HG03103 (cell line): ENCODE results near the gene AHDC1.

Experiments
- ATAC-seq: cut with Tn5 transposase; IDR thresholded peaks from one replicate; pipeline ENCODE4 v1.9.1; 2021; ENCODE audit warnings: low read depth; ENCODE audit not compliant: unreplicated experiment

Gene AHDC1

DNA sequence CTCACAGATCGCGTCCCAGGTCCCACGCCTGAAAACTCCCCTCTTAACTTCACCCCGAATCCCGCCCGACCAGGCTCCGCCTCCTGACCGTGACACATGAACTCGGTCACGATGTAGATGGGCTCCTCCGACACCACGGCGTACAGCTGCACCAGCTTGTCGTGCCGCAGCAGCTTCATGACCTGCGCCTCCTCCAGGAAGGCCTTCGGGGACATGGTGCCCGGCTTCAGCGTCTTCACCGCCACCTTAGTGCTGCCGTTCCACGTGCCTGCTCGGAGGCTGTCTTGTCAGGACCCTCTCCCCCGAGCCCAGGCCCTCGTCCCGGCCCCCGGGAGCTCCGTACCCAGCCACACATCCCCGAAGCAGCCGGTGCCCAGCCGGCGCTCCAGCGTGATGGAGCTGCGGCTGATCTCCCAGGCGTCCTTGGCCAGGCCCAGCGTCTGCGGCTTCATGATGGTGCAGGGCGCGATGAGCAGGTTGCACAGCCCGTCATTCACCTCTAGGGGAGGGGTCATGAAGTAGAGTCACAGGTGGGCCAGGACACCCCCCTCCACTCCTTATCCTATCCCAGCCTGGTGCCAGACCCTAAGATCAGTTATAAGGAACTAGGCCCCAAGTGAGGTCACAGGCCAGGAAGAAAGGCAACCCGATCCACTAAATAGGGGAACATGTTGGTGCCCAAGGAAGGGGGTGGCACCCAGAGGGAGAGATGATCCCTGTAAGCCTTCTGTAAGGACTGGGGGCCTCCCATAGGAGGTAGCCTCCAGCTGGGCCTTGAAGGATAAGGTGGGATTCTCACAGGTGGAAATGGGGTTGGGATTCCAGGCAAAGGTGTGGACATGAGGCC lies 11.6 kb upstream of the AHDC1 start:
- ATAC-seq = no peak

DNA sequence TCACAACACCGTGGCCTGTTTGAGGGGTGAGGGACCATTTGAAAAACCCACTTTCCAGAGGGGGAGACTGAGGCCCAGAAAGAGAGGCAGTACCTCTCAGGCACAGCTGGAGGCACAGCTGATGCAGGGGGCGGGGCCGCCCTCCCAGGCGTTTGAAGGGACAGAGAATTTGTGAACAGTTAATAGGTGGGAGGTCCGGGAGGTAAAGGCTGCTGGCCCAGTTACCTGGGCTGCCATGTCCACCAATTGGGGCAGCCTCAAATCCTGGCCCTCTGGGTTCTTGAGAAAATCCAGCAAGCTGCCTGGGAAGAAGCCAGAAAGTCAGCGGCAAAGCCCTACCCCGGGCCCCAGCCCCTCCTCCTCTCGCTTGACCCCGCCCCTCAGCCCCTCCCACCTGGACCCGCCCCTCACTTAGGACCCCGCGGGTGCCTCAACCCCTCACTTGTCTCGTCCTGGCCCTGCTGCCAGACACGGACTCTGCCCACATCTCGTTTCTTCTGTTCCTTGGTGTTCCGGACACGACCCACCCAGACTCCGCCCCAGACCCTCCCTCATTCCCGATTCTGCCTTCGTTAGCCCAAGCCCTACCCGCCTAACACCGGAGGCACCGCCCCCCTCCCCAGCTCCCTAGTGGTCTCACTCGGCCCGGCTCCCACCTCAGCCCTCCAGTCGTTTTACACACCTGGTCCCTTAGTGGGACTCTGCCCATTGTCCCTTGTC lies 10.8 kb upstream of the AHDC1 start:
- ATAC-seq = no peak

GRCh38 chr1:27614043-27614624 lies 10.2 kb upstream of the AHDC1 start:
- ATAC-seq = no peak

GRCh38 chr1:27612718-27613117 lies 8.8 kb upstream of the AHDC1 start:
- no peak for ATAC-seq

DNA sequence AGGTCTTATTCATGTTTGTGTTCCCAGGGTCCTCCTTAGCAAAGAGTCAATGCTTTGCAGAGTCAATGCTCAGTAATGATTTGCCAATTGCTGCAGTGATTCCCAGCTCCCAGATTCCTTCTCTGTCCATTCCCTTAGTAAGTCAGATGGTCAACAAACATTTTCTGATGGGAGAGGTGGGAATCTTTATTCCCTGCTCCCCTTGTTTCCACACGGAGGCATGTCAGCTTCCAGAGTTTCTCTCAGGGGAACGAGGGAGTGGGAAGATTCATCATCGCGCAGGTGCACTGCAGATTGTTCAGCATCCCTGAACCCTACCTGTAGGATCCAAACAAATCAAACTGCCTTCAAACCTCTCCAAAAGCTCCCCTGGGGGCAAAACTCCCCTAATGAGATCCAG lies 7.5 kb upstream of the AHDC1 start:
- no peak for ATAC-seq

GRCh38 chr1:27609618-27610240 lies 5.8 kb upstream of the AHDC1 start:
- no peak for ATAC-seq

GRCh38 chr1:27609210-27609555 lies 5.2 kb upstream of the AHDC1 start:
- ATAC-seq = no peak

GRCh38 chr1:27607239-27607804 lies 3.4 kb upstream of the AHDC1 start:
- ATAC-seq = no peak

- no peak for ATAC-seq
These were observed 2.8 kb upstream of the AHDC1 start for GRCh38 chr1:27606708-27607238.

GRCh38 chr1:27605796-27606707 lies 2.1 kb upstream of the AHDC1 start:
- no peak for ATAC-seq

DNA sequence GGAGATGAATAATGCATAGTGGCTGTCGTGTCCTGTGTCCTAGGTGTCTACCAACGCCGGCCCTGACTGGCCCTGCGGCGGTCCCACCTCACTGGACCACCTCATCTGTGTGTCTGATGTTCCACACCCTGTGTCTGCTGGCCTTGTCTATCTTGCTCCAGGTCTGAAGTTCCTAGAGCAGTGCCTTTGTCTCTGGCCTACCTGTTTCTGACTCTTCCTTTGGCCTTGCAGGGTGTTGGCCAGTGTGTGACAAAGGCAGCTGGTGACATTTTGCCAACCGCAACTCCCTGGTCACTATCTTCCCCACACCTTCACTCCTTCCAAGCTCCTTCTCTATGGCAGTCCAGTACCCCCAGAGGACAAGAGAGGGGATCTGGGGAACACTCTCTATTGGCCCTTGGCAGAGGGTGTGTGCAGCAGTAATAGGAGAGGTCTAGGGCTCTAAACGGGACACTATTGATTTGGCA lies 1.4 kb upstream of the AHDC1 start:
- ATAC-seq = no peak

DNA sequence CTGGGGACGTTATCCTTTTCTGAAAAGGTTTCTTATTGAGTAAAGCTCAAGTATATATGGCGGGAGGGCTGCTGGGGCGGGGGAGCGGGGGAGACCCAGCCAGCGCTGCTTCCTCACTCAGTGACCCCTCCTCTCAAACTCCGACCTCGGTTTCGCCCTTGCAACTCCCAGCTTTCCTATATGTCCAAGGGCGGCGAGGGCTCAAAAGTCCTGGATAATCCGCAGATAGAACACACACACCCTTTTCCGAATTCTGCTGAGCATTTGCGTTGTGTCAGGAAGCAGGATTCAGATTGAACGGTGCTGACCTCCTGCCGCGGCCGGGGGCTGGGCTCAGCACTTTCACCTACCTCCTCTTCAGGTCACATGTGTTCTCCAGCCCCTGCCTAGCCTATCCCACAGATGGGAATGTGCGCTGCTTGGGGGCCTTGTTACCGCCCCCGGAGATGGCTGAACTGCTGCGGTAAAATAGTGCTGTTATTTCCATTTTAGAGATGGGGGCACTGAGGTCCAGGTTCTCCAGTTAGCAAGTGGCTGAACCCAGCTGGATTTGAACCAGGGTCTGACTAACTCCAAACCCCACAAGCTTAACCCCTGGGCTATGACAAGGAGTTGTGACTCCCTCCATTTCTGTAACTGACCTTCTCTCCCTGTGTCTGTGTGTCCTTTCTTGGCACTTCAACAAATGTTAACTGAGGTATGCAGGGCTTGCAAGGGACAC lies 795 bp upstream of the AHDC1 start:
- ATAC-seq = no peak

- ATAC-seq = no peak
These were observed 649 bp downstream of the AHDC1 start for GRCh38 chr1:27603309-27603680.

DNA sequence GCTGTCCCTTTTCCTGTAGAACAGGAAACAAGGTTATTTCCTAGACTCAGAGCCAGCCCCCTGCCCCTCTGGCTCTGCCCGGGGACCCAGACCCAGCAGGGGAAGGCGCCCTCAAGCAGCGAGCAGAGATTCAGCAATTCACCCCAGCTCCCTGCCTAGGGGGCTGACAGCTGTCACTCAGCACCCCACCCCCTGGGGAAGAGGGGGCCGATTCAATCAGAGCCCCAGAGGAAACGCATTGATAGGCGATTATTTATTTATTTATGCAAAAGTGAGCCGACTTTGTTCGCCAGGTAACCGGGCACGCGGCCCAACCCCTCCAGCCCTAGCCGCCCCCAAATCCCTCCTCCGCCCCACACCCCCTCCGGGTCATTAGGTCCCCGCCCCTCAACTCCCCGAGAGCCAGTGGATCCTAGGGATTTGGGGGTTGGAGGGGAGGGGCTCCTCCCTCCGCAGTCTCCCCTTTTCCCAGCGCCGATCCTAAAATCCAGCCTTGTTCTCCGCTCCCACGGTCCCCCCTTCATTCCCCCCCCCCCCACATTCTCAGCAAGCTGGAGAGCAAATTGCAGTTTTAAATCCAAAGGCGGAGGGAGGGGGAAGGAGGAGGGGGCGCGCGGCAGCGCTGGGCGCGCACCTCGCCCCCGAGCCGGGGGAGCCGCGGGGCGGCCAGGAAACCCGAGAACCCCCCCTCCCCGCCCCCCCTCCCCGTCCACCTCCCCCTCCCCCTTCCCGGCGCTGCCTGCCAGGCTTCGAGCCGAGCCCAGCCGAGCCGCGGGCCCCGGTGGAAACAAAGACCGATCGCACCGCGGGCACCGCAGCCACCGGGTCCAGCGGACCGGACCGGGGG lies 1.3 kb downstream of the AHDC1 start:
- no peak for ATAC-seq

GRCh38 chr1:27601771-27602461 lies 2.0 kb downstream of the AHDC1 start:
- ATAC-seq = no peak

GRCh38 chr1:27601321-27601770 lies 2.6 kb downstream of the AHDC1 start:
- no peak for ATAC-seq

DNA sequence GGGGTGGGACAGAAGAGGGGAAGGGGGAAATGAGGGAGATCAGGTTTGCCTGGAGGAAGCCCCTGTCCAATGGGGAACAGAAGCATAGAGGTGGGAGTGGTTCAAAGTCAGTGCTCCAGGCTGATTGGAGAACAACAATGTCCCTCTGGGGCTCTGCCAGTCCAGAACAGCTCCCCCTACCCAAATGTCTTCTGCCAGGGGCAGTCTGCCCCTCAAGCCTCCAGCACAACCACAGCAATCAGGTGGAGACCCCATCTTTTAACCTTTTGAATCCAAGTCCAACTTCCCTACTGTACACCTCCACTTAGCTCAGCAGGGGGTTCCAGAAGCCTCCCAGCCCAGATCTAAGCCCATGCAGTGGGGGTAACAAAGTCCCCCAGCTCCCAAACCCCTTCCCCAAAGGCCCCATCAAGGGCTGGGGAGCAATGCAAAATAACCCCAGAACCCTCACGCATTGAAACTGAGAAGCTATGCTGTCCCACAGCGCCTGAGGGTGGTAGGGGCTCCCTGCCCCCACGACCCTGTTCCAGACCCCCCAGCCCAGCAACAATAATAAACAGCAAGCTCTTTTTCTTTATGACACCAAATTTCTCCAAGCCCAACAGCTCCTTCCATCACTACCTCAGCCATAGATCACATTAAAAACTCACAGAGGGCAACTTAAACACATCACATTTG lies 3.3 kb downstream of the AHDC1 start:
- no peak for ATAC-seq
